HG02938 (cell line): Measurements from ENCODE around the gene NUP50.

Experiments used
- ATAC-seq: cut with Tn5 transposase; IDR thresholded peaks from one replicate; pipeline ENCODE4 v1.9.1; 2021; ENCODE audit warnings: mild to moderate bottlenecking, moderate library complexity; ENCODE audit not compliant: unreplicated experiment

Gene NUP50, protein sequence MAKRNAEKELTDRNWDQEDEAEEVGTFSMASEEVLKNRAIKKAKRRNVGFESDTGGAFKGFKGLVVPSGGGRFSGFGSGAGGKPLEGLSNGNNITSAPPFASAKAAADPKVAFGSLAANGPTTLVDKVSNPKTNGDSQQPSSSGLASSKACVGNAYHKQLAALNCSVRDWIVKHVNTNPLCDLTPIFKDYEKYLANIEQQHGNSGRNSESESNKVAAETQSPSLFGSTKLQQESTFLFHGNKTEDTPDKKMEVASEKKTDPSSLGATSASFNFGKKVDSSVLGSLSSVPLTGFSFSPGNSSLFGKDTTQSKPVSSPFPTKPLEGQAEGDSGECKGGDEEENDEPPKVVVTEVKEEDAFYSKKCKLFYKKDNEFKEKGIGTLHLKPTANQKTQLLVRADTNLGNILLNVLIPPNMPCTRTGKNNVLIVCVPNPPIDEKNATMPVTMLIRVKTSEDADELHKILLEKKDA

GRCh38 chr22:45163451-45164269 lies at the start of gene NUP50:
Gene NUP50, plus strand, starts transcription at chr22:45163925. Its CDS starts 4,253 bp downstream, at chr22:45168178.
- peak; percentile 50 for ATAC-seq

GRCh38 chr22:45120440-45120839 lies 43.3 kb upstream of the NUP50 start:
- ATAC-seq = no peak

GRCh38 chr22:45120931-45121330 lies 42.8 kb upstream of the NUP50 start:
- no peak for ATAC-seq

- ATAC-seq = no peak
Measured at GRCh38 chr22:45124176-45124847, 39.4 kb upstream of the NUP50 start.

DNA sequence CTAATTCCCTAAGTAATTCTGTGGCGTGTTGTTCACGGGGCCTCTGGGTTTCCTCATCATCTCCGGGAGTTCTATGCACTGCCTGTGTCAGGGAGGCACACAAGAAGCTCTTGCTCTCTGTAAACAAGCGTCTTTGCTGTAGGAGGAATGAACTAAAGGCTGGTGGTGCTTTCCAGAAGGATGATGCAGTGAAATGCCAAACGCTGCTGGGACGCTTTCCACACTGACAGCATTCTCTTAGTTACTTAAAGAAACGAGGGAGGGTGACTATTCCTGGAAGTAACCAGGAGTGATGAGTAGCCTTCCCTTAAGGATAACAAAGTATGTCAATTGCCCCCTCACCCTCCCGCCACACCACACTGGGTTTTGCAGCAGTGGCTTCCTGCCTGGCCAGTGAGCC lies 38.5 kb upstream of the NUP50 start:
- ATAC-seq = no peak

DNA sequence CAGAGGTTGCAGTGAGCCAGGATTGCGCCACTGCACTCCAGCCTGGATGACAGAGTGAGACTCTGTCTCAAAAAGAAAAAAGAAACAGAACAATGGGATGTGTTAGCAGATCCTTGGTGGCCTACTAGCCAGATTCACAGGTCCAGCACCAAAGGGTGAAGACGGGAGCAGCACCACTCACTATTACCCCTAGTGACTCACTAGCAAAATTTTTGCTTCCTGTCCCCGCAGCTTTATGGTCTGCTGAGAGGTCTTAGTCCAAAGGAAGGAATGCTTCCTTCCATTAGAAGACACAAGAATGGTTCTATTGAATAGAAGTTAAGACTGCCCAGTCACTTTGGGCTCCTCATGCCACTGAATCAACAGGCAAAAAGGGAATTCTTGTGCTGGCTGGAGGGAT lies 35.9 kb upstream of the NUP50 start:
- no peak for ATAC-seq

GRCh38 chr22:45129703-45130524 lies 33.8 kb upstream of the NUP50 start:
- ATAC-seq = no peak

DNA sequence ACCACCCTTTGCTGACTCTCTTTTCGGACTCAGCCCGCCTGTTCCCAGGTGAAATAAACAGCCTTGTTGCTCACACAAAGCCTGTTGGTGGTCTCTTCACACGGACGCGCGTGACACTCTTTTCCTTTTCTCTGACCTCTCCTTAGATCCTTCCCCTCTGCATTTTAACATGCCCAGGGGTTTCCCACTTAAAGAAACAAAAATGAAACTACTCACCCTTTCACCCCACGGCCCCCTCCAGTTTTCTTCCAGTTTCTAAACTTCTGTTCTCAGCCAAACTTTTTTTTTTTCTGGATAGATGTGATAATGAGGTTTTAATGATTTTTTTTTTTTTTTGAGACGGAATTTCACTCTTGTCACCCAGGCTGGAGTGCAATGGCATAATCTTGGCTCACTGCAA lies 32.8 kb upstream of the NUP50 start:
- ATAC-seq = no peak

GRCh38 chr22:45131749-45132148 lies 32.0 kb upstream of the NUP50 start:
- ATAC-seq = no peak

DNA sequence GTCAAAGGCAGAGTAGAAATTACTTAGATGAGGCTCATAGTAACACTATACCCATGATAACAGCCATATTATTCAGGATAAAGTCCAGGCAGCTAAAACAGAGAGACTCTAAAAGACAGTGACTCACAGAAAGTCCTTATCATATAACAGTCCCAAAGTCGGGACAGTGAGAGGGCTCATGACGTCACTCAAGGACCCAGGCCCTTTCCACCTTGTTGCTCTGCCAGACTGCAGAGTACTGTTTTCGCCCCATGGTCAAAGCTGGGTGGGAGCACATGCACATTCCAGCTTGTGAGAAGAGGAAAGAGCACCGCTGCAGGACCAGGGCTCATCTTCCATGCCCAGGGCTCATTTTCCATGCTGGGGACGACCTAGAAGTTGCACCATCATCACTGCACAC lies 29.4 kb upstream of the NUP50 start:
- no peak for ATAC-seq

DNA sequence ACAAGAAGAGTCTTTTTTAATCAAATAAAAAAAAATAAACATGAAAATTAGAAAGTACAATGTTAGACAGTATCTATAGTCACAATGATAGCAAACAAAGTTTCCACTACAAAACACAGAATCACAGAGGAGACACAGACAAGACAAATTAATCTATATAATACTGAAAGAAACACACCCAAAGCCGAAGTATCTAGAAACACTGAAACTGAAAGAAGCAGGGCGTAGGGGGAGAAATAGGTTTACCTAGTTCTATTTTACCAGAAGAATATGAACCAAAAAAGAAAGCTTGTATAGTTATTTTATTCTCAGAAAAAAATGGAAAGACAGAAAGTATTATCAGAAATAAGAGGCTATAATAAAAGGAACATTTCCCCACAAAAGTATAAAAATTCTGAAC lies 27.1 kb upstream of the NUP50 start:
- no peak for ATAC-seq

DNA sequence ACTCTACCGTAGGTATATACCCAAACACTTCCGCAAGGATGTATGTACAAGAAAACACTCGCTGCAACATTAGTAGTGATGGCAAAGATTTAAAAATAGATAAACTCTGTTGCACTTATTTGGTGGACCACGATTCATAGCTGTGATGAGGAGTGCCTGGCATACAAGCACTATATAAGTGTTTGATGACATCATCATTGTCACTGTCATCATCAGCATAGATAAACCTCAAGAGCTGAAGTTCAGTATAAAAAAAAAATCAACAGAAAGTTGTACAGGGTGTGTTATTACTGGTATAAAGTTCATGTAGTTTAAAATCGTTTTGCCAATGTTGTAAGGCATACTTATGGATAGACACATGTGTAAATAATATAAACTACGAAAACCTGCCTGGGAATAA lies 24.0 kb upstream of the NUP50 start:
- no peak for ATAC-seq

DNA sequence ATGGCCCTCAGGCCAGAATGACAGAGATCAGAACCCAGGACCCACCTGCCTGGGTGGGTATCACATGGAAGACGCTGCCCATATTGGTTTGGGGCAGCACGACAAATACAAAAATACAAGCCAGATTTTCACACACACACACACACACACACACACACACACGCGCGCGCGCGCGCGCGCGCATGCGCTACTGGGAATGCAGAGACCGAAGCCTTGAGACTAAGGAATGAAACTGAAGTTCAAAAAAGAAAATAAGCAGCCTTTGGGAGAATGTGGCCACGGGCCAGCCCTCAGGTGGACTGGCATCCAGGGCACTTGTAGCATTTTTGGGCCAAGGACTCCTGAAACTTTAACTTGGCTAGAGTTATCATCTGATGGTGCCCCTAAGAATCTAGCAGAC lies 21.3 kb upstream of the NUP50 start:
- ATAC-seq = no peak

DNA sequence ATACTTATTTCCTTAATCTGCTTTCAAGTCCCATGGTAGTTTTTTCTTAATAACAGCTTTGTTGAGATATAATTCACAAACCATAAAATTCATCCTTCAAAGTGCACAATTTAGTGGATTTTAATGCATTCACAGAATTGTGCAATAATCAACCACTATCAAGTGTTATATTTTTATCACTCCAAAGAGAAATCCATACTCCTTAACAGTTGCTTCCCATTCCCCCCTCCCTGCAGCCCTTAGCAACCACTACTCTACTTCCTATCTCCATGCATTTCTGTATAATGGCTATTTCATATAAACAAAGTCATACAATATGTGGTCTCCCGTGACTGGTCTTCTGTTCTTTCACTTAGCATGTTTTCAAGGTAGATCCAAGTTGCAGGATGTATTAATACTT lies 18.8 kb upstream of the NUP50 start:
- ATAC-seq = no peak

- ATAC-seq = no peak
Measured at GRCh38 chr22:45149671-45150070, 14.1 kb upstream of the NUP50 start.

DNA sequence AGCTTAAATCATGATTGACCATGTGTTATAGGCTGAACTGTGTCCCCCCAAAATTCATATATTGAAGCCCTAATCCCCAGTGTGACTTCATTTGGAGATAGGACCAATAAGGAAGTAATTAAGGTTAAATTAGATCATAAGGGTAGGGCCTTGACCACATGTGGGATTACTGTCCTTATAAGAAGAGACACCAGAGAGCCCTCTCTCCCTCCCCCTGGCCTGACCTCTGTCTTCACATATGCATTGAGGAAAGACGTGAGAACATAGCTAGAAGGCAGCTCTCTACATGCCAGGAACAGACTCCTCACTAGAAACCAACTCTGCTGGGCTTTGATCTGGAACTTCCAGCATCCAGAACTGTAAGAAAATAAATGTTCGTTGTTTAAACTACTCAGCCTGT lies 13.6 kb upstream of the NUP50 start:
- no peak for ATAC-seq

DNA sequence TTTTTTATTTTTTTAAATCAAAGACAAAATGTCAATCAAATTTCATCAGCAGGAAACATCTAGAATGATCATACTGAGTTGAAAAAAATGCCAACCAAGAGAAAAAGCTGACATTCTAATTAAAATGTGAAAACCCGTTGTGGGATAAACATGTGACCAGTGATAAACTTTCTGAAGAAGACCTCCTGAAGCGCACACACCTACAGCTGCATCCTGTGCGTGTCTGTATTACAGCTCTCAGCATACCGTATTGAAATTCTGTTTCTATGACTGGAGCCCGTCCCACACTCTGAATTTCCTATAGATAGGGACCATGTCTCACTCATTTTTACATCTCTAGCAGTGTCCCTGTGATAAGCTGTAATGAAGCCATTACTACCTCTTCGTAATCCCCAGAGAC lies 12.2 kb upstream of the NUP50 start:
- ATAC-seq = no peak

DNA sequence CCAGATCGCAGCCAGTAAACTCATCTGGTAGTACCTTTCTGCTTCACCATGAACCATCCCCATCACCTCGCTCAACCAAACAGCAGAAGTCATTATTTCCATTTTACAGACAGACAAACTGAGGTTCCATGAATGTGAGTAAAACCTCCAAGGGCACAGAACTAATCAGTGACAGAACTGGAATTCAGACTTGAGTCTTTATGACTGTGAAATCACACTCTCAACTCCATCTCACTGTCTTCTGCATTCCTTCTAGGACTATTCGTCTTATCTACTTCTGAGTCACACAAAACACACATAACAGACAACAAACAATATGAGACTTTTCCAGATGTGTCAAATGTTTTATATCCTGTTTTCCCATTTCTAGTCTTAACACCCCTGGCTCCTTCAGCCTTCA lies 9.3 kb upstream of the NUP50 start:
- no peak for ATAC-seq

DNA sequence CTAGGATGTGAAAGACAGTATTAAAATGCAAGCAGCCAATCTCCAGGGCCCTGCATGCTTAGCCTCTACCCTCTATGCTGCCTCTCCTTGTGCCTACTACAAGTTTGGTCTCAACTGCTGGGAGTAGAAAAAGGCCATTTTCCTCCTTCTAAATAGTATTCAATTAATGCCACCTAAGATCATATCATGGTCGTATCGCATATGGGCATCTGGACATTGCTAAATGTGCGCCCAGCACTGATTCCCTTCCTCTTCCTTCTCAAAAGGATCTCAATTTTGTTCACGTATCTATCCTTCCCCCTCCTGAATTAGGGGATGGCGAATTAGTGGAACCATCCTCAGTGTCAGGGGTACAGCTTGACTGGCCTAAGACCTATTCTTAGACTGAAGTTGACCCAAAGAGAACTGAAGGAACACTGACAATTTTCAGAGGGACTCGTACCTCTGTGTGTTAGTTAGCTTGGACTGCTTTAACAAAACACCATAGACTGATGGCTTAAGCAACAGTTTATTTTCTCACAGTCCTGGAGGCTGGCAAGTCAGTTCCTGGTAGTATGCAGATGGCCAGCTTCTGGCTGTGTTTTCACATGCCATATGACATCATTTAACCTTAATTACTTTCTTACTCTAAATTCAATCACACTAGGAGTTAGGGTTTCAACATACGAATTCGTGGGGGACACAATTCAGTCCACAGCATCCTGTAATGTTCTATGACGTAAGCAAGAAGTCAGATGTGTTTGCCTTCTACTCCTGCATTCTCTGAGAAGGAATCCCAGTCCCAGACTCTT lies 8.5 kb upstream of the NUP50 start:
- no peak for ATAC-seq

DNA sequence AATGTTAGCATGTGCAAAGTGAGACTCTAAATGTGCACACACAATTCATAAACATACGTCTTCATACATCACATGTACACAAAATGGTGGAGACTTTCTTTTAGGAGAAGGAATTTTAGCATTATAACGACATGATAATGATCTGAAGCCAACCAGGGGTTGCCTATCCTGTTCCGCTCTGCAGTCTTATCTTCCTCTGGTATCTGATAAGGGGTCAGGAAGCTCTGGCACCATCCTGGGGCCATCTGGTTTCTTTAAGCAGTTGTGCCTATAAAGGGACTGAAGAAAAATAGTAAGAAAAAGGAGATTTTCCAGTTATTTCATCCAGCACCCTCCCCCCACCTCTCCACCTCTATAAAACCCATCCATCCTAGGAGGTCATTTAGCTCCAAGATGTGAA lies 5.8 kb upstream of the NUP50 start:
- ATAC-seq = no peak
